Subcutaneous adipose tissue (tissue), 4 donors: Measurements from ENCODE around the gene LALBA. TPM values are rescaled to one million over a fixed set of nuclear protein-coding genes. Genes with fewer than 3 reads are reported as not detected.

Experiments used
- total RNA-seq, 4 donors: library from RNA; depleted of rRNA; stranded (reverse); fragments of >200 nt; gene quantifications; one replicate each; pipeline ENCODE4 v1.1.0, GENCODE V29; 2016

Gene LALBA
- total RNA-seq, 4 donors from 2014 or later = not detected

Other genes with a start within 250 kb of the LALBA start
- gene ZNF641, start 219.1 kb downstream of the LALBA start, total RNA-seq = 10 to 100 TPM; 17.3 to 26.0 (median 23.2) TPM
- gene ANP32D, start 97.5 kb downstream of the LALBA start, total RNA-seq = not detected
- not detected for gene C12orf54, start 87.5 kb downstream of the LALBA start, total RNA-seq
- not detected for gene OR8S1, start 44.4 kb downstream of the LALBA start, total RNA-seq
- 10 to 100 TPM; 31.1 to 61.6 (median 39.0) TPM for gene KANSL2, start 112.2 kb upstream of the LALBA start, total RNA-seq
- 10 to 100 TPM; 22.6 to 41.6 (median 28.1) TPM for gene CCNT1, start 146.7 kb upstream of the LALBA start, total RNA-seq
- 100 to 1,000 TPM in 1 of 4 donors, 10 to 100 TPM in 3; 30.8 to 144 (median 55.9) TPM for gene ADCY6, start 219.0 kb upstream of the LALBA start, total RNA-seq
- 10 to 100 TPM in 1 of 4 donors, 1 to 10 TPM in 3; 2.4 to 12.4 (median 6.4) TPM for gene CACNB3, start 248.4 kb upstream of the LALBA start, total RNA-seq